ENCODE data around the gene SERAC1.
"Not testable (repeated sequence)": the region's sequence is repeated elsewhere in the genome, so short reads cannot be mapped to it uniquely, and the experiment has no call there.

The SERAC1 gene

DNA sequence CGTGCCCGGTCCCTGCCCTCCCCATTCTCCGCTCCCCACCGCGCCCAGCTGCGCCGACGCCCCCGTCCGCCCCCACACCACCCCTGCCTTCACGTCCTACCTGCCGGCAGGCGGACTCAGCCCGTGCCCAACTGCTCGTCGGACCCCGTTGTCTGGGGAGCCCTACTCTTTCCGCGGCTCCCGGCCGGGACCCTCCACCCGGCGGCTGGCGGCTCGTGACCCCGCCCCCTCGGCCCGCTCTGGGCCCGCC is at the start of gene SERAC1:
Gene SERAC1 (minus strand): TSS at position 223 of the 250 bp plus-strand sequence. CDS start 9,899 bp downstream, outside the sequence.
- TF ChIP-seq ZFX (IDR thresholded peaks at IDR 0.05): no peak
- TF ChIP-seq, protein P1, sequence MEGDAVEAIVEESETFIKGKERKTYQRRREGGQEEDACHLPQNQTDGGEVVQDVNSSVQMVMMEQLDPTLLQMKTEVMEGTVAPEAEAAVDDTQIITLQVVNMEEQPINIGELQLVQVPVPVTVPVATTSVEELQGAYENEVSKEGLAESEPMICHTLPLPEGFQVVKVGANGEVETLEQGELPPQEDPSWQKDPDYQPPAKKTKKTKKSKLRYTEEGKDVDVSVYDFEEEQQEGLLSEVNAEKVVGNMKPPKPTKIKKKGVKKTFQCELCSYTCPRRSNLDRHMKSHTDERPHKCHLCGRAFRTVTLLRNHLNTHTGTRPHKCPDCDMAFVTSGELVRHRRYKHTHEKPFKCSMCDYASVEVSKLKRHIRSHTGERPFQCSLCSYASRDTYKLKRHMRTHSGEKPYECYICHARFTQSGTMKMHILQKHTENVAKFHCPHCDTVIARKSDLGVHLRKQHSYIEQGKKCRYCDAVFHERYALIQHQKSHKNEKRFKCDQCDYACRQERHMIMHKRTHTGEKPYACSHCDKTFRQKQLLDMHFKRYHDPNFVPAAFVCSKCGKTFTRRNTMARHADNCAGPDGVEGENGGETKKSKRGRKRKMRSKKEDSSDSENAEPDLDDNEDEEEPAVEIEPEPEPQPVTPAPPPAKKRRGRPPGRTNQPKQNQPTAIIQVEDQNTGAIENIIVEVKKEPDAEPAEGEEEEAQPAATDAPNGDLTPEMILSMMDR (conservative IDR thresholded peaks at IDR 0.05): no peak
- H3K27ac ChIP-seq: peak within 1 kb of the TSS; percentile 80

DNA sequence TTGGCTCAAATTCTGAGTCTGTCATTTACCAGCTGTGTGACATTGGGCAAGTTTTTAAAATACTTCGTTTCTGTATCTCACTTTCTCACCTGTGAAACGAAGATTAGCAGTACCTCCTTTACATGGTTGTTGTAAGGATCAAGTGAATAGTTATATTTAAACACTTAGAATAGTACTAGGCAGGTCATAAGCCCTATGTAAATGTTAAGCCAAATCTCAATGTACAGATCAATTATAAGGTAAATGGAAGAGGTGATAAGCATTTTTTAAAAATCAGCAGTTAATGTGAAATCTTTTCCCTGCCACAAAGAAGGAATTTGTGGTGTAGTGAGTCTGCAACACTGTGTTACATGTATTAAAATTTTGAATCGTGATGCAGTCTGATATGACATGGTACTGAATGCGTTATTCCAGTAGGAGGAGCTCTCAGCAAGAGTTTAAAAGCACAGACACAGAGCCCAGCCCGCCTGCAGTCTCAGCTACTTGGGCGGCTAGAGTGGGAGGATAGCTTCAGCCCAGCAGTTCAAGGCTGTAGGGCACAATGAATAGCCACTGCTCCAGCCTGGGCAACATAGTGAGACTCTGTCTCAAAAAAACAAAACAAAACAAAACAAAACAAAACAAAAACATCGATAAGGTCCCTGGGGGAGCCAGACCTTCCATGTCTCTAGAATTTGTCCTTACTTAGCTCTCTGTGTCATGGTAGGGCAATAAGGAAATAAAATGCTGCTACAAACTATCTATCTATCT is 46.0 kb upstream of the SERAC1 start:
- H3K27ac ChIP-seq: no peak overlapping the region
- TF ChIP-seq ZFX (IDR thresholded peaks at IDR 0.05): no peak
- TF ChIP-seq, protein P1 (conservative IDR thresholded peaks at IDR 0.05): peak; percentile 58

DNA sequence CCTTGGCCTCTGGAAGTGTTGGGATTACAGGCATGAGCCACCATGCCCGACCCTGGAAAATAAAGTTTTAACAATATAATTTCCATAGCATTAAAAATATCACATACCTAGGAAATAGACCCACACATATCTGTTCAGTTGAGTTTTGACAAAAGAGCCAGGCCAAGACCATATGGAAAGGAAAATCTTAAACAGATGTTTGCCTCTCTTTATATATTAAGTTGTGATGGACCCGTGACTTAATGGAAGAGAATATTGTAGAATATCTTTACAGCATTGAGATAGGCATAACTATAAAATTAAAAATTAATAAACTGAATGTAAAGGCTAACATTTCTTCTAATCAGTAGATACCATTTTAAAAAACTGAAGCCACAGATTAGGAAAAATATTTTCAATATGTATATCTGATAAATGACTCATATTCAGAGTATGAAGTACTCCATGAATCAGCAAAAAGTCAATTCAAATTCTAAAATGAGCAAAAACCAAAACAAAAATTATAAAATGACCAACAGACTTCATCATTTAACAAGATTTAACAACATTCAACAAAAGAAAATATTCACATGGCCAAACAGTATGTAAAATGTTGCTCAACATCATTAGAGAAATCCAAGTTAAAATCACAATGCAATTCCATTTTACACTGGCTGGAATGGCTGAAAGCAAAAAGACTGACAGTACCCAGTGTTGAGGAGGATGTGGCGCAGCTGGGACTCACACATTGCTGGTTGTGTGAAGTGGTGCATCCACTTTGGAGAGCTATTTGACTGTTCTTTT is 43.4 kb upstream of the SERAC1 start:
- H3K27ac ChIP-seq: no peak overlapping the region
- TF ChIP-seq, protein P1 (conservative IDR thresholded peaks at IDR 0.05): no peak
- no peak for TF ChIP-seq ZFX (IDR thresholded peaks at IDR 0.05)

DNA sequence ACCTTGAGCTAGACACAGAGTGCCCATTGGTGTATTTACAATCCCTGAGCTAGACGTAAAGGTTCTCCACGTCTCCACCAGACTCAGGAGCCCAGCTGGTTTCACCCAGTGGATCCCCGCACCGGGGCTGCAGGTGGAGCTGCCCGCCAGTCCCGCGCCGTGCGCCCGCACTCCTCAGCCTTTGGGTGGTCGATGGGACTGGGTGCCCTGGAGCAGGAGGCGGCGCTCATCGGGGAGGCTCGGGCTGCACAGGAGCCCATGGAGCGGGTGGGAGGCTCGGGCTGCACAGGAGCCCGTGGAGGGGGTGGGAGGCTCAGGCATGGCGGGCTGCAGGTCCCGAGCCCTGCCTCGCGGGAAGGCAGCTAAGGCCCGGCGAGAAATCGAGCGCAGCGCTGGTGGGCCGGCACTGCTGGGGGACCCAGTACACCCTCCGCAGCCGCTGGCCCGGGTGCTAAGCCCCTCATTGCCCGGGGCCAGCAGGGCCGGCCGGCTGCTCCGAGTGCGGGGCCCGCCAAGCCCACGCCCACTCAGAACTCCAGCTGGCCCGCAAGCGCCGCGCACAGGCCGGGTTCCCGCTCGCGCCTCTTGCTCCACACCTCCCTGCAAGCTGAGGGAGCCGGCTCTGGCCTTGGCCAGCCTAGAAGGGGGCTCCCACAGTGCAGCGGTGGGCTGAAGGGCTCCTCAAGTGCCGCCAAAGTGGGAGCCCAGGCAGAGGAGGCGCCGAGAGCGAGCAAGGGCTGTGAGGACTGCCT is 41.7 kb upstream of the SERAC1 start:
- H3K27ac ChIP-seq: not testable (repeated sequence)

DNA sequence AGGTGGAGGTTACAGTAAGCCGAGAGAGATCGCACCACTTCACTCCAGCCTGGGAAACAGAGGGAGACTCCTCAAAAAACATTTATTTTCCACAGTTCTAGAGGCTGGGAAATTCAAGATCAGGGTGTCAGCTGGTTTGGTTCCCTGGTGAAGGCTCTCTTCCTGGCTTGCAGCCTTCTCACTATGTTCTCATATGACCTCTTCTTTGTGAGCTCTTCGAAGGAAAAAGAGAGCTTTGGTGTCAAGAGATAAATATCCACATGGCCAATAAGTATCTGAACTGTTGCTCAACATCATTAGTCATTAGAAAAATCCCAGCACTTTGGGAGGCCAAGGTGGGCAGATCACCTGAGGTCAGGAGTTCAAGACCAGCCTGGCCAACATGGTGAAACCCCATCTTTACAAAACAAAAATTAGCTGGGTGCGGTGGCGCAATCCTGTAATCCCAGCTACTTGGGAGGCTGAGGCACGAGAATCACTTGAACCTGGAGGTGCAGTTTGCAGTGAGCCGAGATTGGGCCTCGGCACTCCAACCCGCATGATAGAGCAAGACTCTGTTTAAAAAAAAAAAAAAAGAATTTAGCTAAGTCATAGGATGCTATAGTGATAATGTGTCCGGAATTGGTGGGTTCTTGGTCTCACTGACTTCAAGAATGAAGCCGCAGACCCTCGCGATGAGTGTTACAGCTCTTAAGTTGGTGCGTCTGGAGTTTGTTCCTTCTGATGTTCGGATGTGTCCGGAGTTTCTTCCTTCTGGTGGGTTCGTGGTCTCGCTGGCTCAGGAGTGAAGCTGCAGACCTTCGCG is 40.4 kb upstream of the SERAC1 start:
- H3K27ac ChIP-seq: not testable (repeated sequence)

DNA sequence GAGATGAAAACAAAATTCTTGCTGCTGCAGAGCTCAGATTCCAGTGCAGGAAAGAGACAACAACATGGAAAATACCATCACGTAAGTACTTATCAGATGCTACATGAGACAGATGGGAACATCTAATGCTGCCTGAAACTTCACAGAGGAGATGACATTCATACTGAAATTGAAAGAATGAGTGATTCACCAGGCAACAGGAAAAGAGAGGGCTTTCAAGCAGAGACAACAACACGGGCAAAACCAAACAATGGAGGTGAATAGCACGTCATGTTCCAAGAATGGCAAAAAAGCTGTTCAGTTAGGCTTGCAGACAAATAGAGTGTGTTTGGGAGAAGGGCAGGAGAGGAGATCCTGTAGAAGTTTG is 39.3 kb upstream of the SERAC1 start:
- TF ChIP-seq ZFX (IDR thresholded peaks at IDR 0.05): no peak
- TF ChIP-seq, protein P1 (conservative IDR thresholded peaks at IDR 0.05): no peak
- H3K27ac ChIP-seq: no peak overlapping the region

DNA sequence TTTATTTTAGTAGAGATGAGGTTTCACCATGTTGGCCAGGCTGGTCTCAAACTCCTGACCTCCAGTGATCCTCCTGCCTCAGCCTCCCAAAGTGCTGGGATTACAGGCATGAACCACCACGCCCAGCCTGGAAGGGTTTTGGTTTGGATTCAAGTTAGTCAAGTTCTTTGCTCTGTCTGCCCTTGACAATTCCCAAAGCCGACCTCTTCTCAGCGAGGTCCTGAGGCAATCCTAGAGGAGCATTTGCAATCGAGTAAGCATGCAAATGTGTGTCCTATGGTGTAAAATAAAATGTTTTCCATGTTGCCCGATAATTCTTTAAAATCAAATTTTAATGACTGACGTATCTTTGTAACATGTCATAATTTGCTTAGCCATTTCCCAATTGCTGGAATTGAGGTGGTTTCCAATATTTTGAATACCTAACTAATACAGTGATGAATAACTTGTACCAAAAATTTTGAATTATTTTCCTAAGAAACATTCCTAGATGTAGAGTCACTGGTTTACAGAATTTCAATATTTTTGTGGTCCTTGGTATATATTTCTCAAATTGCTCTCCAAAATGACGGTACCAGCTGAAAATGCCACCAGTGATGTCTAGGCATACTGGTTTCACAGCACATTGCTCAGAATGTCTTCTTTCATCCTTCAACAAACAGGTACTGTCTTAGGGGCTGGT is 38.8 kb upstream of the SERAC1 start:
- TF ChIP-seq, protein P1 (conservative IDR thresholded peaks at IDR 0.05): no peak
- TF ChIP-seq ZFX (IDR thresholded peaks at IDR 0.05): no peak
- H3K27ac ChIP-seq: no peak overlapping the region
